Measurements from ENCODE around the gene TCEA3. TPM values are rescaled to one million over a fixed set of nuclear protein-coding genes. Genes with fewer than 3 reads are reported as not detected.
A peak's percentile ranks its signal among the peaks of the same experiment; 100 is the strongest.

Gene TCEA3
- total and polyA plus RNA-seq, 8 donors: 70.8 to 143 (median 116) TPM

DNA sequence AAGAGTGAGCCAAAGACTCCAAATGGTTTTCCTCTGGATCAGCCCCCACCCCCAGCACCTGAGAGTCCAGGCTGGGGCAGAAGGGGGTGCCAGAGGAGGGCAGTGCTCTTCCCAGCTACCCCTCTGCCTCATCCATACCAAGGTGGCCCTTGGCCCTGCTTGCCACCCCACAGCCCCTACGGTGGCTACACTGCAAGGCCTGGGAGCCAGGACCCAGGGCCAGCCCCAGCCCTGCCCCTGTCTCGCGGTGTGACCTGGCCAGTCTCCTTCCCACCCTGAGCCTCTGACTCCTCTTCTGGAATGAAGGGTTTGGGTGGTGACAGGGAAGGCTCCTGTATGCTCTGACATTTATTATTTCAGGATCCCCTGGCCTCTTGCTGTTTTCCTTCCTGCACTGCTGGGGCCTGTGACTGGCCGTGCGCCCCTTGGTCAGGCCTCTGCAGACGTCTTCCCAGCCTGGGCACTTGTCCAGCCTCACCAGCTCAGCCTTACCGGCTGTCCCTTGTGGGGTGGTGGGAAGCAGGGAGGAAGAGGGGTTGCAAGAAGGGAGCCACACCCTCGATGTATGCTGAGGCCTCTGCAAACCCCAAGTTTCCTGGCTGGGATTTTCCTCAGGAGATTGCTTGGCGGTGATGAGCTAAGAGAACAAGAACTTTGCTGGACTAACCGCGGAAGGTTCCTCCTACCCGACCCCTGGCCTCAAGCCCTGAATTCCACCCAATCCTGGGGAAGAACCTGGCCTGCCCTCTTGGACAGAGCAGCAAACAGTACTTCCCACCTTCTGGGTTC lies 45.9 kb upstream of the TCEA3 start:
- Histone ChIP-seq H3K27ac (no peak overlapping the region), H3K4me3 (no peak overlapping the region), H3K36me3 (no peaks in the 10 kb centered on the region), H3K4me1 (peaks cover 0 to 7% (median 3%) of the 10 kb centered on the region in 3 donors), H3K9me3 (no peaks in the 10 kb centered on the region), H3K27me3 (no peaks in the 10 kb centered on the region)
- DNase-seq: no peak
- no peak for FAIRE-seq
- intact Hi-C loops (cut with DNase I): no loop called here
- peak in 3 of 4 donors; percentile 9 to 42 (median 25) for ATAC-seq
- WGBS, 2 donors: 75 to 79% methylated on average over 12 of the region's 12 CpGs
- TF ChIP-seq, protein P1, sequence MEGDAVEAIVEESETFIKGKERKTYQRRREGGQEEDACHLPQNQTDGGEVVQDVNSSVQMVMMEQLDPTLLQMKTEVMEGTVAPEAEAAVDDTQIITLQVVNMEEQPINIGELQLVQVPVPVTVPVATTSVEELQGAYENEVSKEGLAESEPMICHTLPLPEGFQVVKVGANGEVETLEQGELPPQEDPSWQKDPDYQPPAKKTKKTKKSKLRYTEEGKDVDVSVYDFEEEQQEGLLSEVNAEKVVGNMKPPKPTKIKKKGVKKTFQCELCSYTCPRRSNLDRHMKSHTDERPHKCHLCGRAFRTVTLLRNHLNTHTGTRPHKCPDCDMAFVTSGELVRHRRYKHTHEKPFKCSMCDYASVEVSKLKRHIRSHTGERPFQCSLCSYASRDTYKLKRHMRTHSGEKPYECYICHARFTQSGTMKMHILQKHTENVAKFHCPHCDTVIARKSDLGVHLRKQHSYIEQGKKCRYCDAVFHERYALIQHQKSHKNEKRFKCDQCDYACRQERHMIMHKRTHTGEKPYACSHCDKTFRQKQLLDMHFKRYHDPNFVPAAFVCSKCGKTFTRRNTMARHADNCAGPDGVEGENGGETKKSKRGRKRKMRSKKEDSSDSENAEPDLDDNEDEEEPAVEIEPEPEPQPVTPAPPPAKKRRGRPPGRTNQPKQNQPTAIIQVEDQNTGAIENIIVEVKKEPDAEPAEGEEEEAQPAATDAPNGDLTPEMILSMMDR (IDR thresholded peaks at IDR 0.05): no peak

DNA sequence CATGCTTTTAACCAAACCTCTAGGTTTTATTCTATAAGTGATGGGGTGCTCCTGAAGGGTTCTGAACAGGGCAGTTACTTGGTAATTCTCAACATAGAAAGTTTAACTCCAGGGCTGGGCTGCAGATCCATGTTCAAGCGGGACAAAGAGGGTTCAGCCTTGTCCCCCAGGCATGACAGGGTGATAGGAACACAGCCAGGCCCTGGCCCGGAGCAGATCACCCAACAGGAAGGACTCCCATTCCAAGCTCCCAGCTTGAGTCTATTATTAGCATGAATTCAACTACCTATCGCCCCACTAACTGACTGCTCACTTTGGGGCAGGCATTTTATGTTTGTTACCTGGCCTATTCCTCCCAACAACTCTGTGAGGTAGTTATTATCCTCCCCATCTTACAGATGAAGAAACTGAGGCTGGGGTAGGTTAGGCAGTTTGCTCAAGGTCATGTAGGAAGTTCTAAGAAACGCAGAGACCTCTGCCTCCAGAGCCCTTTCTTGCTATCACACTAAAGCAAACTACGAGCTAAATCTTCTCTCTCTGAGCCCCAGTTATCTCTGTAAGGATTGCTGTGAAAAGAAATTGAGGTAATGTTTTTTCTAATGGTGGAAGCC lies 44.9 kb upstream of the TCEA3 start:
- intact Hi-C loops (cut with DNase I): no loop called here
- WGBS, 2 donors: 39 to 40% methylated on average over 5 of the region's 5 CpGs
- Histone ChIP-seq H3K4me1 (no peaks in the 10 kb centered on the region), H3K27me3 (no peaks in the 10 kb centered on the region), H3K36me3 (no peaks in the 10 kb centered on the region), H3K27ac (no peak overlapping the region), H3K9me3 (no peaks in the 10 kb centered on the region), H3K4me3 (no peak overlapping the region)
- DNase-seq (no peak), ATAC-seq (no peak), FAIRE-seq (no peak)
- TF ChIP-seq, protein P1 (IDR thresholded peaks at IDR 0.05): no peak

DNA sequence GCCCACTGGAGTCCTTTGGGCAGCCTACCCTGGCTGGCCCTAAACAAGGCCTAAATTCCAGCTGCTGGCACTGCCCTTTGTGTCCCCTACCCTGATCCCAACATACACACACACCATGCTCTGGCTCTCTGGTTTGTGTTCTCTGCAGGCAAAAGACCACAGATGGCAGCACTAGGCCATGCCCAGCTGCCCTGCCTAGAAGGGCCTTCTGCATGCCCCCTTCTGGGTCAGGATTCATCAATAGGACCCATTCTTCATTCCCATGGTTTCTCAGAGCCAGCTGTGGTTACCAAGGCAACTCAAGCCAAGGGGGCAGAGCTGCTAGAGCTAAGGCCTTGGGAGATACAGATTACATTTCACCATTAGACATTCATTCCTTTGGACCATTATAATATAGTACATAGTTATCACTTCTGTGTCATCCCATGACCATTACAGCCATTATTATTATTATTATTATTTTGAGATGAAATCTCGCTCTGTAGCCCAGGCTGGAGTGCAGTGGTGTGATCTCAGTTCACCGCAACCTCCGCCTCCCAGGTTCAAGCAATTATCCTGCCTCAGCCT lies 42.0 kb upstream of the TCEA3 start:
- no peak for DNase-seq
- 95 to 97% methylated on average over 3 of the region's 3 CpGs for WGBS, 2 donors
- intact Hi-C loops (cut with DNase I): no loop called here

DNA sequence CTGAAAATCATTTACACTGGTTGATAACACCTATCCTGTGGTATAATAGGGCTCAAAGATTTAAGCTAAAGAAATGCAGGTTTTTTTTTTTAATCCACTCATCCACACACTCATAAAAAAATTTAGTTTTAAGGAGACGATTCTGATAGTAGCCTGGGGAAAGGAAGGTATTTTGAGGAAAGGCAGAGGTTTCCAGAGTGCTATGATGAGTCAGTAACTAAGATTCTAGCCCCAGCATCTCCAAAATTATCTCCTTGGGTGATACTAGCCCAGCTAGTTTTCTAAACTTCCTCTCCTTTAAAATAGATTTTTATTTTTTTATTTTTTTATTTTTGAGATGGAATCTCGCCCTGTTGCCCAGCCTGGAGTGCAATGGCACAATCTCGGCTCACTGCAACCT lies 38.7 kb upstream of the TCEA3 start:
- Histone ChIP-seq H3K36me3 (no peaks in the 10 kb centered on the region), H3K27me3 (no peaks in the 10 kb centered on the region), H3K4me1 (no peaks in the 10 kb centered on the region), H3K4me3 (no peak overlapping the region), H3K9me3 (no peaks in the 10 kb centered on the region), H3K27ac (no peak overlapping the region)
- 86 to 91% methylated on average over 3 of the region's 3 CpGs for WGBS, 2 donors
- ATAC-seq (no peak), FAIRE-seq (no peak), DNase-seq (no peak)
- TF ChIP-seq, protein P1 (IDR thresholded peaks at IDR 0.05): no peak
- intact Hi-C loops (cut with DNase I): no loop called here

More for the DNA sequence above, 42.0 kb upstream of the TCEA3 start:
- no peak for ATAC-seq
- Histone ChIP-seq H3K36me3 (no peaks in the 10 kb centered on the region), H3K4me3 (no peak overlapping the region), H3K27me3 (no peaks in the 10 kb centered on the region), H3K27ac (no peak overlapping the region), H3K9me3 (no peaks in the 10 kb centered on the region), H3K4me1 (no peaks in the 10 kb centered on the region)
- FAIRE-seq: no peak
- TF ChIP-seq, protein P1 (IDR thresholded peaks at IDR 0.05): no peak

Measured in pancreas (tissue), 10 donors.